Stimulated activated CD4-positive, alpha-beta T cell treated with anti-CD3 and anti-CD28 coated beads, TNF-alpha, amount 100 ng/mL, for 24 hours (primary cell): Measurements from ENCODE around the gene SLC4A1AP.

ENCODE experiments used
- DNase-seq, 3 experiments: peaks; one replicate each; pipeline ENCODE4 v3.0.0-alpha.2; 2020; ENCODE audit warnings: low read depth in 3 of 3

The SLC4A1AP gene

DNA sequence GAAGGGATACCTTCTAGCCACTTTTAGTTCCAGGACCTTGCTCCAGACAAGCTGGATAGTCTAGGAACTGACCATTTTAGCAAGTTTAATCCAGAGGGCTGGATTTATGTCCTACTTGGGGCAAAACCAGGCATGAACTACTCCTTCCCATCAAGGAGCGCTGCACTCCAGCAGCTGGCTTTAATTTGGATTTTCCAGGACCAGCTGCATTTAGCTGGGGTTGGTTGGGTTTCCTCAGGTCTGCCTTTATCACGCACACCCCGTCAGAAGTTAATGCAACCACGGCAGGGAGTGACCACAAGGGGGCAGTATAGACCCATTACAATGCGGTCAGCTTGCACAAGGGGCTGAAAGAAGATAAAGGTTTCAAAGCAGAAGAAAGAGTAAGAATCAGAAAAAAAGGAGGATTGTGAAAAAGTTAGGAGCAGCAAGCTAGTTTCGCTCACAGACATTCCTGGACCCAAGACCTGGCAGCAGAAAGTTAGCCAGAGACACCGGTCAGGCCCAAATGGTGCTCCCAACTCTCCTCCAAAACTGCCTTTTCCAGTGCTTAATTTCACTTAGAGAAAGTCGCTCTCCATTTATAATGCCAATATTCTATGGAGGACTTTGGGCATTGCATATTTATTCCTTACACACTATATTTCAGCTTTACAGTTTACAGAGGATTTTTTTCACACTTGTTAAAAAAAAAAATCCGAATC lies 40.1 kb downstream of the SLC4A1AP start:
- DNase-seq = peak; percentile 69 to 84 (median 81)

DNA sequence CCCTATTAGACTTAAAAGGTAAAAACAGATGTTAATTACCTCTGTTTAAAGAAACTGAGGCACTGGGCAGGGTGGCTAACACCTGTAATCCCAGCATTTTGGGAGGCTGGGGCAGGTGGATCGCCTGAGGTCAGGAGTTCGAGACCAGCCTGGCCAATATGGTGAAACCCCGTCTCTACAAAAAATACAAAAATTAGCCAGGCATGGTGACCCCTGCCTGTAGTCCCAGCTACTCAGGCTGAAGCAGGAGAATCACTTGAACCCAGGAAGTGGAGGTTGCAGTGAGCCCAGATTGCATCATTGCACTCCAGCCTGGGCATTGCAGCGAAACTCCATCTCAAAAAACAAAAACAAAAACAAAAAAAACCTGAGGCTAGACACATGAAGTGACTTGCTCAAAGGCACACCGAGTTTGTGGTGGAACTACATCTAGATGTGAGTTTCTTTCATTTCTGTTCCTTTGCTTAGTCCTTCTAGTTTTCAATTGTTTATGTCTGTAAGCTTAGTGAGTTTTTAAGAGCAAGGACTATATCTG lies 40.7 kb downstream of the SLC4A1AP start:
- DNase-seq = no peak

DNA sequence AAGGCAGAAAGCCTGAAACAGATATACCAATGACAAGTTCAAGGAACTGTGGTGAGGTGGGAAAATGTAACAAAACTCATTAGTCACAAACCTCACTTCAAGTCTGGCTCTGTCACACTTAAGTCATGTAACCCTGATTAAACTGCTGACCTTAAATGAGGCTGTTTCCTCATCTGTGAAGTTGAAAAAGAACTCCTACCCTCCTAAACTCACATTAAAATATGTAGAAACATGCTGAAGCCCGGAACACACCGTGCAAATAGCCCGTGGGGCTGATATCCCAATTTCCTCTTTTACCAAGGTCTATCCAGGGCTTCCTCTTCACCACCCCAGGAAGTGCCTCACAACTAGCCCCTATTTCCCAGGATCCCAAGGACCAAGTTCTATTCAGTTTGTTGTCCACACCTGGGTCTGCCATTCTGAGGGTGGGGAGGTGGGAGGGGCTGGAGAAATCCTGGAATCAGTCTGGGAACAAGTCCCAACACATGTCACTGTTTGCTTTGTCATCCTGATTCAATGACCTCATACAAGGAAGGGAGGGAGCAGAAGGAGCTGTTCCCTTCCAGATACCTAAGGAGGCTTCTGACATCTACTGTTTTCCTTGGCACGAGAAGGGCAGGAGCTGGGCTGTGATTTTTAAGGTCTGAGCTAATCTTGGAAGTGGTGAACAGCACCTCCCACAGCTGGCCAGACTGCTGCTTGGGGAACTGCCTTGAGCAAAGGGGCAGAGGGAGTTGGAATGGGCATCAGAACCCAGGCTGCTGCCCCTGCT lies 42.3 kb downstream of the SLC4A1AP start:
- no peak for DNase-seq

DNA sequence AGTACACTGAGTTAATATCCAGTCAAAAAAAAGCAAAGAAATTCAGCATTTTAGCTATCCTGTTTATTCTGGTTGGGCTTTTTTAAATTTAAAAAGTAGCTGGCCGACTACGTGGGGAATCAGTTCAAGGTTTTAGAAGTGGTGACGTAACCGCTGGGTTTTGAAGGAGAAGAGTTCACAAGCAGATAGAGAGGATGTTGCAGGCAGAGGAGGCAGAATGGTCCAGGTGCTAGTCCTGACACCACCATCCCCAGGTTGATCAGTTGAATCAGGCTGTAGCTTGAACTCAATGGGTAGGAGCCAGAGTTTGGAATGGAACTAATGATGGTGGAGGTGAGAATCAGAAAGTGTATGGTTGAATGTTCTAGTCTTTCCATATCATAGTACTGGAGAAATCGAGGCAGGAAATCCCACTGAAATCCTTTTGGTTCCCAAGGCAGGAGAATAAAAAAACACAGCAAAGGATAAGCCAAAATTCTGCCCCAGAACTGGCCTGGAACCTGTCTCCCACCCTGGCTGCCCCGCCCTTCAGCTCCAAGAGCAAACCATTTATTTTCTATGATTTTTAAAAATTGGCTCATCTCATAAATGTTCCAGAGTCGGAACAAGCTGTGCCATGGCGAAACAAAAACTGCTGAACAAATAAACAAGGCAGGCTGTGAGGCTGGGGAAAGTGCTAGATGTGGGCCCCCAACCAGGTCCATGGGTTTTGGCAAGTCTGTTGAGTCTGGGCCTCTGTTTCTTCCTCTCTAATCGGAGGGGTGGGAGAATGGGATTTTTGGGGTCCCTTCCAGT lies 44.0 kb downstream of the SLC4A1AP start:
- DNase-seq = no peak

DNA sequence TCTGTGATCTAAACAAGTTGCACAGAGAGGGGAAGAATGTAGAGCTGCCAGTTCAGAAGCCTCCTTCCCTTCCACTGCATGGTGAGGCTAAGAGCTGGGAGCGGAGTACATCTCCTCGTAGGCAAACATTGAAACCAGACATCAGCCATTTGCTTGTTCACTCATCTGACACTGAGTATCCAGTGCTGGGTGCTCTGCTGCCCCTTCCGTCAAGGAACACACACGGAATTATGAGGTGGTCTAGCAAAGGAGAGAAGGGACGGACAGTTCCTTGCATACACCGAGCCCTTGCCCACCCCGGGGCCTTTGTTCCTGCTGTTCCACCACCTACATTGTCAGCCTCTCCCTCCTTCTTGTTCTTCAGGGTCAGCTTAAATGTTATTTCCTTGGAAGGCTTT lies 44.6 kb downstream of the SLC4A1AP start:
- DNase-seq = no peak

DNA sequence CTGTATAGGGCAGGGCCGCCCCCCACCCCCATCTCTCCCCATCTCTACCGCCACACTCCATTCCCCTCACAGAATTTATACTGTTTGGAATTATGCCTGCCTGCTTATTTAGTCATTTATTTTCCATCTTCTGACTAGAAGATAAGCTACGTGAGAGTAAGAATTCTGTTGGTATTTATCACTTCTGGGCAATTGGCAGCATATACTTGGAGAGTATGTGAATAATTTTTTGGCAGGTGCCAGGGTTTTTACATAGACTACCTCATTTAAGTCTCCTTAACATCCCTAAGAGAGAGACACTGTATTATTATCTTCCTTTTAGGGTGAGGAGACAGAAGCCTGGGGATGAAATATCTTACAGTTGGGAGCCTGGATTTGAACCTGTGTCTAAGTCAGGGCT lies 45.0 kb downstream of the SLC4A1AP start:
- DNase-seq = no peak

DNA sequence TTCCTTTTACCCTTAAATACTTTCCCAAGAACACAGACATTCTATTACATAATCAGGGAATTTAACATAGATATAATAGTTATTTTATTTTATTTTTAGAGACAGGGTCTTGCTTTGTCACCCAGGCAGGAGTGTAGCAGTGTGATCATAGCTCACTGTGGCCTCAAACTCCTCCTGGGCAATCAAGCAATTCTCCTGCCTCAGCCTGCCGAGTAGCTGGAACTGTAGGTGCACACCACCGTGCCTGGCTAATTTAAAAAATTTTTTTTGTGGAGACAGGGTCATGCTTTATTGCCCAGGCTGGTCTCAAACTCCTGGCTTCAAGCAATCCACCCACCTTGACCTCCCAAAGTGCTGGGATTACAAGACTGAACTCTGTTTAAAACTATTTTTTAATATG lies 45.6 kb downstream of the SLC4A1AP start:
- DNase-seq = no peak

DNA sequence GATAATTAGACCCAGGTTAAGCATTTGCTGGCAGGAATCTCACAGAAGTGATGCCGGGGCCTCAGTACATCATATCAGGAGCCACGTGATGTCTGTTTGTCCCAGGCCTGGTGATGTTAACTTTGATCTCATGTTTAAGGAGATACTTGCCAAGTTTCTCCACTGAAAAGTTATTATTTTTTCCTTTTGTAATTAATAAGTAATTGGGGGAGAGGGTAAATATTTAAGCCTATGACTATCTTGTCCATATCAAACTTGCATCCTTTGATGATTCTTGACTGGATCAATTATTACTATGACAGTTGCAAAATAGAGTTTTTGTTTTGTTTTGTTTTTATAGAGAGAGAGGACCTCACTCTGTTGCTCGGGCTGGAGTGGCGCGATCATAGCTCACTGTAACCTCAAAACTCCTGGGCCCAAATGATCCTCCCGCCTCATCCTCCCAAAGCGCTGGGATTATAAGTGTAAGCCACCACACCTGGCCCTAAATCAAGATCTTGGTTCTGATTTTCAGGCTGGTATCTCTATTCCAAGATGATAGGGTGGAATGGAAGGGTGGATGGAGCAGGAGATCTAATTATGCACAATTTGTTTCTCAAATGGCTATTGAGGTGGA lies 46.4 kb downstream of the SLC4A1AP start:
- DNase-seq = no peak

DNA sequence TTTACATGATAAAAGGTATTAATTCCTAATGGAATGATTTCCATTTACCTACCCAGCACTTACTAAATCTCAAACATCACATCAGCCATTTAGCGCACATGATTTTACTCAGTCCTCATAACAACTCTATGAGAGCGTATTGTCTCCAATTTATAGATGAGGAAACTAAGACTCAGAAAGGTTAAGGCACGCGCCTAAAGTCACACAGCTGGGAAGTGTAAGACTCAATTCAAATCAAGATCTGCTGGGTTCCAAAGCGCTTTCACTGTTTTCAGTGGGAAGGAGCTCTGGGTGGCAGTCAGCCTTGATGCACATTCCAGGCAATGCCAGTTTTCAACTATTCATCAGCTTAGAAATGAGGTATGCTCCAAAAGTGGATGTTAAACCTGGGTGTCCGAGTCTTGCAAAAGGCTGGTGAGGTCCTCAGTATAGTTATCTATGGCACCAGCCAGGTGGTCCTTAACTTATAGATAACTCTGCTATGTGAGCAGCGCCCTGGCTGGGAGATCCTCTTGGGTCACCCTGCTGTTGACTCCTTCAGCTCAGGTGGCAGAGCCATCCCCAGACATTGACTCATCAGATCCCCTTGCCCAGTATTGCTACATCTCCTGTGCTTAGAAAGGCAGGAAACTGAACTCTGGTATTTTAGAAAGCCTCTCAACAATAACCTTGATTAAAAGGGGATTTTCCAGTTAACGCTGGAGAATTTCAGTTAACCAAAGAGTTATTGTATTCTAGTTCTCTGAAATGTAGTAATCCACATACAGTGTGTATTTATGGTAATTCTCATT lies 47.1 kb downstream of the SLC4A1AP start:
- DNase-seq = no peak

DNA sequence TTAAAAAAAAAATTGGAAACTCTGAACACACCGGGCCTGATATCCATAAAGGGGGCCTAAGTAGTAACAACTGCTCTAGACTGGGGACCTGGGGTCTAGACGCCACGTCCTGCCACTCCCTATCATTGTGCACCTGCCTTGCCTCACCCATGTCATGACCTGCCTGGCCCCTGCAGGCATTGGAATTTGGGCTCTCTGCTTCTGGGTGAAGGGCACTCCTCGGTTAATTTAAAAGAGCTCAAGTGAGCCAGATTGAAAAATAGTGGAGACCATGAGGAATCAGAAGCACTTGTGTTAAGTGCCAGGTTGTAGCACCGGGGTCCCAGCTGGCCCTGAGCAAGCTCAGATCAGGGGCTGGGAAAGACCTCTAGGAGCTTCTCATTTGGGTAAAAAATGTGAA lies 48.1 kb downstream of the SLC4A1AP start:
- DNase-seq = no peak

DNA sequence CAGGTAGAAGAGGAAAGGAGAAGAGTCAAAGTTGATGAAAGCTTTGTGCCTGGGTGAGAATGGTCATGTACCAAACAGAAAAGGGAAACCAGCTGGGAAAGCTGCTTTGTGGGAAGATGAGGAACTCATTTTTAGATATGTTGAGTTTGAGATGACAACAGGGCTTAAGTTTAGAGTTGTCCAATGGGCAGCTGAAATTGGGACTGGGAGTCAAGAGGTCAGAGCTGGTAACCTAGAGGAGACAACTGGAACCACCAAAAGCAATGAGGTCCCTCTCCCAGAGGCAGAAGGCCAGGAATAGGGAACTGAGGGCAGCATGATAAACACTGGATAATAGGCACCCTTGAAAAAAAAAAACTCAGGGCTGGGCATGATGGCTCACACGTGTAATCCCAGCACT lies 48.8 kb downstream of the SLC4A1AP start:
- DNase-seq = no peak

DNA sequence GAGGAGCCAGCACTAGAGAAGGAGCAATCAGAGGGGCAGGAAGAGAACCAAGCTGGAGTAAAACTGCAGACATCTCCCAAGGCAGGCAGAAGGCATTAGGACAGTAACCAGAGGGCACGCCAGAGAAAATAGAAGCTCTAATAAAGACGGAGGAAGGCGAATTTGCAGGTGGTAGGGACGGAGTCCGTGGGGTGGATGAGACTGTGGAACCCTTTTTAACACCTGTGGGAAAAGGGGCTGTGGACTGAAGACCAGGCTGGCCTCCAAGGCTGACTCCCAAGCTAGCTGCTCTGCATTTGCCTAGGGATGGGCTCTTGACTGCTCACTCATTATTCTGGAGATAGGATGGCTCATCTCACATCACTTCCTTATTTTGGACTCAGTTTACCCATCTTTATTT lies 49.5 kb downstream of the SLC4A1AP start:
- no peak for DNase-seq

DNA sequence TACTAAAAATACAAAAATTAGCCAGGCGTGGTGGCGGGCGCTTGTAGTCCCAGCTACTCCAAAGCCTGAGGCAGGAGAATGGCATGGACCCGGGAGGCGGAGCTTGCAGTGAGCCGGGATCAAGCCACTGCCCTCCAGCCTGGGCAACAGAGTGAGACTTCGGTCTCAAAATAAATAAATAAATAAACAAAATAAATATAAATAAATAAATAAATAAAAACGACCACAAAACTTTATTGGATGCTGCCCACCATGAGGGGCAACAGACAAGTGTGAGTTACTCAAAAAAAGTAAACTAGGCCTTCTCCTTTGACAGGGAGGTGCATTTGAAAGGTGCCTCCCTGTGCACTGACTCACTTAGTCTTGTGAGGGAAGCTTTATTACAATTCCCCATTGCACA lies 50.4 kb downstream of the SLC4A1AP start:
- DNase-seq = no peak

DNA sequence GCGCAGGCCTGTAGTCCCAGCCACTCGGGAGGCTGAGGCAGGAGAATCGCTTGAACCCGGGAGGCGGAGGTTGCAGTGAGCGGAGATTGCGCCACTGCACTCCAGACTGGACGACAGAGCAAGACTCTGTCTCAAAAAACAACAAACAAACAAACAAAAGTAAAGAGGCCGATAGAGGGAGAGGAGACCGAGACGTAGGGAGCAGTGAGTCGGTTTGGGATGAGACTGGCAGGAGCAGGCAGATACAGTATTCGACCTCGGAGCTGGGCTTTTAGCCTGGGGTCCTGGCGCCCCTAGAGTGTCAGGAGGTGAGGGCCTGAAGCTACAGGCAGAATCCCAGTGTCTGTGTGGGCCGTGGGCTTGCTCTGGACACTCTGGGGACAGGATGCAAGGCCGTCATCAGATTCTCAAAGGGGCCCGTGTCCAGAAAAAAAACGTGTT lies 51.2 kb downstream of the SLC4A1AP start:
- no peak for DNase-seq

DNA sequence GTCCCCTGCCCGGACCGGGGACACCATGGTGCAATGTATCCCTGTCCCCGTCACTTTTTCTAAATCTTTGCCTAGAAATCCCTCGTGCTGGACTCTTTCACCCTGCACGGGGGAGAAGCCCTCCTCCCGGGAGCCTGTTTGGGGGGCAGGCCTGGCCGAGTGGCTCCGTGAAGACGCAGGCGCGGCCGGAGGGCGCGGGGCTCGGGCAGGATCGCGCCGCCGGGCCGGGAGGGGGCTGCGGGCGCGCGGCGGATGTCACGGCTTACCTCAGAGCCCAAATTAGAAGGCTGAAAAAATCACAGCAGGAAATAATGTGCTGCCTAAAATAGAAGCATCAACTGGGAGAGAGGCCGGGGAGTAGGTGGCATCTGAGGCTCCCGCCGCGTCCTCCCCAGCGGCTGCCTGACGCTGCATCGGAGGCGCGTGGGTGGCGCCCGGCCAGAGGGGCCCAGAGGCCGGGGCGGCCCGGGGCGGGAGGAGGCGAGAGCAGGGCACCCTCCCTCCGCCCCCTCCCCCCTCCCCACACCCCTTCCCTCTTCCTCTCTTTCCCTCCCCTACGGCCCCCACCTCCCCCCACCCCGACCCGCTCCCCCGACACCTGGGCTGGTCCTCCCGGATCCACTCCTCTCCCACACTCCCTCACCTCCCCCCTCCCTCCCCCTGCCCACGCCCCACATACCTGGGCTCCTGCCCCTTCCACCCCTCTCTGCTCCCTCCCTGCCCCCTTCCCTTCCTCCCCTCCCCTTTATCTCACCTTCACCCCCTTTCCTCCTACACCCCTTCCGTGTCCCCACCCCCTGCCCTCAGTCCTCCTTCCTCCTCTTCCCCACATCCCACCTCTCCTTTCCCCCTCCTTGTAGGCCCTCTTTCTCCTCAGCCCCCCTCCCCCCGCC lies 51.9 kb downstream of the SLC4A1AP start:
- no peak for DNase-seq

DNA sequence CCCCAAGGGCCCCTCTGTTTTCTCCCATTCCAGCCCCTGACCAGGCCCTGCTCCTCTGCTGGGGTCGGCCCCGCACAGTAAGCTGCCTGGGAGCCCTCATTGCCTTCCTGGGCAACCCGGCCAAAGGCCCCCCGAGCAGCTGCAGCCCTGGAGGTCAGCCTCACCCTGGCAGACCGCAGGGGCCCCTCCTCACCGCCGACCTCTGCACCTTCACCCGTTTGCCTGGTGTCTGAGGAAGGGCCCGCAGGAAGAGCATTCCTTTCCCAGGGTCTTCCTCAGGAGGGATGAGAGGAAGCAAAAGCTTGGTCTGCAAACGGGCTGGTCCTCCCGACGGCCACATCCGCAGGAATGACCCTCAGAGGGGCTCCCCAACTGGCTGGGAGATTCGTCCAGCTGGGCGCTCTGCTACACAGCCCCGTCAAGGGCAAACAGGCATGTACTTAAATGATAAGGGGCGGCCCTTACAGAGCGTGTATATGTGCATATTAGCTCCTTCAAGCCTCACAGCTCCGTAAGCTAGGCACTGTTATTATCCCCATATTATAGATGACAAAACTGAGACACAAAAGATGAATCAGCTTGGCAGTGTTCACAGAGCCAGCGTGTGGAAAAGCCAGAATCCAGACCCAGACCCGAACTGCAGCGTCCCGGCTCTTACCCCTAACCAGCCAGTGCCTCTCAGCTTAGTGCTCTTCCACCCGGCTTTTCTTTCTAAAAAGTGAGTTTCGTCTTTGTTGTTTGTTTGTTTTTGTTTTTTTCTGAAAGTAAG lies 52.8 kb downstream of the SLC4A1AP start:
- no peak for DNase-seq

DNA sequence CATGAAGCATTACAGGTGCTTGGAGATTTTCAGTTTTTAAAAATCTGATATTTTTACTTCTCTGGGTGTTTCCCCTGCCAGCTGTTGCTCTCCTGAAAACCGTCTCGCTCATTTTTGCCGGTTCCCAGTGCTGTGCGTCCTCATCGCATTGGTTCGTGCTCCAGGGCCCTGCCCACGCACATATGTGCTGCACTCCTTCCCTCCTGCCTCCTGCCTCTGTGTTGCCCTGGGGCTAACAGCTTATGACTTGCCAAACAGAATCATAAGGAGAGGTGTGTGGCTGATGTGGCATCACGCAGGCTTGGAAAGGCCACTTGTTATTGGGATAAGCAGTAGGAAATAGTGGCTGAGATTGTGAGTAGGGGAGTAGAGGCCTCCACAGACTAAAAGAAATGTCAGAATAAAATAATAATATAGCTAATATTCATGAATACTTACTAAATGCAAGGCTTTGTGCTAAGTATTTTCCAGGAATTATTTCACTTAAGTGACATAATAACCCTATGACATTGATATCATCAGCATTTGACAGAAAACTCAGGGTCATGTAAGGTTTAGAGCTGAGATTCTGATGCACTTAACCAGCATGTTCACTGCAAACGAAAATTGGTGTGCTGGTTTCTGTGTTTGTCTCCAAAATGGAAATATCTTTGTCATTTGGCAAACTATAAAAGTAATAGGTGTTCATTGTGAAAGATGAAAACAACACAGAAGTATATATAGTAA lies 53.5 kb downstream of the SLC4A1AP start:
- DNase-seq = no peak

DNA sequence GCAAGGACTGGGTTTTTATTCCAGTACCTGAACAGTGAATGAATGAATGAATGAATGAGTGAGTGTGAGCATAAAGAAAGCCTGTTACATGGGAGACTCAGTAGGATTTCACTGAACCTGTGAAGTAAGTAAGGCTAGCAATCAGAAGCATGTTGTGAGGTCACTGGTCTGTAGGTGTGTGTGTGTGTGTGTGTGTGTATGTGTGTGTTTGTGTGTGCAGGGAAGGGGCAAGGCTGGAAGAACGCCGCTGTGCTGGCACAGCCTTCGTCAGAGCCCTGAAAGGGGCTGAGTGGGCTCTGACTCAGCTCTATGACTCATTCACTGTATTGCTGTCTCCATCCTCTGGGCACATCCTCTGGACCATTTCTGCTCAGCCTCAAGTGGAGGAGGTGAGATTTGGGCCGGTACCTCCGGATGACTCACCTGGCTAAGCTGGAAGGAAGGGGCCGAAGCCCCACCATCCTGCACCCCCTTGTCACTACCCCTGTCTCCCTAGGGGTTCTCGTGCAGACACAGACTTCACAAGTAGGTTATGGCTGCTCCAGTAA lies 56.4 kb downstream of the SLC4A1AP start:
- peak; percentile 32 to 62 (median 46) for DNase-seq
